NCI-H2227 treated with DMSO at 0.1 percent for 48 hours (cell line): ENCODE measurements around the gene FAM89A.
"Not testable (repeated sequence)": the region's sequence is repeated elsewhere in the genome, so short reads cannot be mapped to it uniquely, and the experiment has no call there.

ENCODE experiments used
- DNase-seq: peaks from one replicate; lab custom pipeline; 2025; lab: John Stamatoyannopoulos, UW

FAM89A gene

DNA sequence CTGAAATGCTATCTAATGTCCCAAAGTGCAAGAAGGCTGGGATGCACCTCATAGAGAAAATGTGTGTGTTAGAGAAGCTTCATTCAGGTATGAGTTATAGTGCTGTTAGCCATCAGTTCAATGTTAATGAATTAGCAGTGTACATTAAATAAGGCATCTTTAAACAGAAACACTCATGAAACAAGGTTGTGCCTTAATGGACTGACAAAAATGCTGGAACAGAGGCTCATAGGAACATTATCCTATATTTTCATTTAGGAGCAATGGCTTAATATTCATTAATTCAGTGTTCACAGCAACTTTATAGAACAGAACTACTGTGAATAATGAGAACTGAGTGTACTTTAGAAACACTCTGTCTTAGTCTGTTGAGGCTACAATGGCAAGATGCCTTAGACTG, 15.2 kb upstream of the FAM89A start:
- DNase-seq = no peak

- no peak for DNase-seq
Observed at GRCh38 chr1:231053493-231054162, 13.6 kb upstream of the FAM89A start.

DNA sequence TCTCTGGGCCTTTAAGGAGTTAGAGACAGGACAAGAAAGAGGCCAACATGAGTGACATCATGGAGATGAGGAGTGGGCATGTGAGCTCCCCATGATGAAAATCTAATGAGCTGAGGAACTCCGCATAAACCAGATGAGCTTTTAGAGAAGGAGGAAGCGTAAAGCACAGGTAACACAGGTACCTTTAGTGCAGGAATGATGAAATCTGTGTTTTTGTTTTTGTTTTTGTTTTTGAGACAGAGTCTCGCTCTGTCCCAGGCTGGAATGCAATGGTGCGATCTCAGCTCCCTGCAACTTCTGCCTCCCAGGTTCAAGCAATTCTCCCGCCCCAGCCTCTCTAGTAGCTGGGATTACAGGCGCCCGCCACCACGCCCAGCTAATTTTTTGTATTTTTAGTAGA, 12.7 kb upstream of the FAM89A start:
- DNase-seq = no peak

DNA sequence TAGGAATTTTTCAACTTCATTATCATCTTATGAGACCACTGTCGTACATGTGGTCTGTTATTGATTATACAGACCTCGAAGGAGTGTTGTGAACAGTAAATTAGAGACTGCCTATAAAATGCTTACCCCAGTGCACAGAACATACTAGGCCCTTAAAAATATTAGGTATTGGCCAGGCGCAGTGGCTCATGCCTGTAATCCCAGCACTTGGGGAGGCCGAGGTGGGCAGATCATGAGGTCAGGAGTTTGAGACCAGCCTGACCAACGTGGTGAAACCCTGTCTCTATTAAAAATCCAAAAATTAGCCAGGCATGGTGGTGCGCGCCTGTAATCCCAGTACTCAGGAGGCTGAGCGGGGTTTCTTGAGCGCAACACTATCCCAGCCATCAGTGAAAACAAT, 10.9 kb upstream of the FAM89A start:
- not testable (repeated sequence) for DNase-seq

- no peak for DNase-seq
Observed at GRCh38 chr1:231050395-231050794, 10.3 kb upstream of the FAM89A start.

DNA sequence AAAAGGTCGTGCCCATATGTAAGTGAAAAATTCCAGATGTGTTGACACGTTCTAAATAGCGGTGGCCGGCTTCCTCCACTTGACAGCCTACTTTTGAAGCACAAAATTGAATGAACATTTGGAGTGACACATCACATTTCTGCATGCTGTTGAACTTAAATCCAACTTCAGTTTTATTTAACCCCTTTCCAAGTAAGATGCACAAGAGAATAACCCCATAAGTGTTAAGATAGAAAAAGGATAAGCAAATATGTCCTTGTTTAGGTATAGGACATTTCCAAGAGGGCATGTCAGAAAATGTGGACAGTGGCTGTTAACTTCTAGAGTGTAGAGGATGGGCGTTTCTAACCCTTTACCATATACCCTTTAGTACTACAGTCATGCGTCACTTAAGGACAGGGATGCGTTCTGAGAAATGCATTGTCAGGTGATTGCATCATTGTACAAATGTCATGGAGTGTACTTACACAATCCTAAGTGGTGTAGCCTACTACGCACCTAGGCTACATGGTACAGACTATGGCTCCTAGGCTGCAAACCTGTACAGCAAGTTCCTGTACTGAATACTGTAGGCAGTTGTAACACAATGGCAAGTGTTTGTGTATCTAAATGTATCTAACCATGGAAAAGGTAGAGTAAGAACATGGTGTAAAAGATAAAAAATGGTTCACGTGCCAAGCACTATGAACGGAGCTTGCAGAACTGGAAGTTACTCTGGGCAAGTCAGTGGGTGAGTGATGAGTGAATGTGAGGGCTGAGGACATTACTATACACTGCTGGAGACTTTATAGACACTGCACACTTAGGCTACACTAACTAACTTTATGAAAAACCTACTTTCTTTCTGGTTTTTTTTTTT, 9.3 kb upstream of the FAM89A start:
- DNase-seq = no peak

DNA sequence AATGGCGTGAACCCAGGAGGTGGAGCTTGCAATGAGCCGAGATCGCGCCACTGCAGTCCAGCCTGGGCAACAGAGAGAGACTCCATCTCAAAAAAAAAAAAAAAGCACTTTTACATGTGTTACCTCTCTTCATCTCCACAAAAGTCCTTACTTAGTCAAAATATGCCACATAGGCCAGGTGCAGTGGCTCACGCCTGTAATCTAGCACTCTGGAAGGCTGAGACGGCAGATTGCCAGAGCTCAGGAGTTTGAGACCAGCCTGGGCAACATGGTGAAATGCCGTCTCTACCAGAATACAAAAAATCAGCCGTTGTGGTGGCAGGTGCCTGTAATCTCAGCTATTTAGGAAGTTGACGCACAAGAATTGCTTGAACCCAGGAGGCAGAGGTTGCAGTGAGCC, 8.4 kb upstream of the FAM89A start:
- not testable (repeated sequence) for DNase-seq

GRCh38 chr1:231047529-231047928, 7.5 kb upstream of the FAM89A start:
- DNase-seq = not testable (repeated sequence)

- no peak for DNase-seq
Observed at GRCh38 chr1:231046730-231047395, 6.8 kb upstream of the FAM89A start.

GRCh38 chr1:231045921-231046729, 6.1 kb upstream of the FAM89A start:
- not testable (repeated sequence) for DNase-seq

DNA sequence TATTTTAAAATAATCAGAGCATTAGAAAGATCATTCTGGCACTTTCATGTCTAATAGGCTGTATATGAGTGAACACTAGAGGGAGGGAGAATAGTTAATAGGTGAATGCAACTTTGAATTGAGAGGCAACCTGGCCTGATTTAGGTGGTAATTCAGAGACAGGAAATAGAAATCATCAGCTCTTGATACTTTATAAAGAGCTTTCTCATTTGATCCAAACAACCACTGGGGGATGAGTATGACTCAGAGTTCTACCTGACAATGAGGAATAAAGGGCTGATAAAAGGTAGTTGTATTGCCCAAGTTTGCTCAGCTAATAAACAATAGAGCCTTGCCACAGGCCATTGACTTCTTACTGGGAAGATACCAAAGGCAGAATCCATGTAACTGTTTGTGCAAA, 5.2 kb upstream of the FAM89A start:
- DNase-seq = no peak

DNA sequence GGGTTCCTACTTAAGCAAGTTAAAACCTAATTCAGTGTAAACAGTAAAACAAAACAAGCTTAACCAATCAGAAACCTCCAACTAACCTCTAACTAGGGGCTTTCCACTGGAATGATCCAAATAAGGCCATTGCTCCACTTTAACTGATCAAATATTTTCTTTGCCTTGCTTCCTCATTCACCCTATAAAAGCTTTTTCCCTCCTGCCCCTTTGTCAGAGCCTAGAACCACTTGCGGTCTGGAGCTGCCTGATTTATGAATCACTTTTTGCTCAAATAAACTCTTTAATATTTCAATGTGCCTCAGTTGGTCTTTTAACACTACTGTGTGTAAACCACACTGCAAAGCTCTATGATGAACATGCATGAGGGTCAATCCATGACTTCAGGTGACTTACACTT, 4.5 kb upstream of the FAM89A start:
- DNase-seq = no peak

DNA sequence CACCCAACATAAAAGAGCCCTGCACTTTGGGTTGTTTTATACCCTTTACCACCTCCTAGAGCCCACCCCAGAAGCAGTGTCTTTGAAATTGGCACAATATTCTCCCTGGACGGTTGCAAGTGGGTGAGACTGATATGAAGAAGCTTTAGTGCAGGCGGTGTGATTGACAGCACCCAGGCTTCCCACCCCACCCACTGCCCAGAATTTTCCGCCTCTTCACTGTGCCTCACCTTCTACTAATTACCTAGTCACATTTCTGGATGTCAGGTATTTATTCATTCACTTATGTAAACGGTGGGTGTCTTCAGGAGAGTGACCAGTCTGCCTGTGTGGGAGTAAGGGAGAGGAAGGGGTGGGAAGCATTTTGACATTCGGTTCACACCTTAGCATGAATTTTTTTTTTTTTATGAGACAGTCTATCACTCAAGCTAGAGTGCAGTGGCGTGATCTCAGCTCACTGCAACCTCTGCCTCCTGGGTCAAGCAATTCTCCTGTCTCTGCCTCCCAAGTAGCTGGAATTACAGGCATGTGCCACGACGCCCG, 1.7 kb upstream of the FAM89A start:
- DNase-seq = no peak

DNA sequence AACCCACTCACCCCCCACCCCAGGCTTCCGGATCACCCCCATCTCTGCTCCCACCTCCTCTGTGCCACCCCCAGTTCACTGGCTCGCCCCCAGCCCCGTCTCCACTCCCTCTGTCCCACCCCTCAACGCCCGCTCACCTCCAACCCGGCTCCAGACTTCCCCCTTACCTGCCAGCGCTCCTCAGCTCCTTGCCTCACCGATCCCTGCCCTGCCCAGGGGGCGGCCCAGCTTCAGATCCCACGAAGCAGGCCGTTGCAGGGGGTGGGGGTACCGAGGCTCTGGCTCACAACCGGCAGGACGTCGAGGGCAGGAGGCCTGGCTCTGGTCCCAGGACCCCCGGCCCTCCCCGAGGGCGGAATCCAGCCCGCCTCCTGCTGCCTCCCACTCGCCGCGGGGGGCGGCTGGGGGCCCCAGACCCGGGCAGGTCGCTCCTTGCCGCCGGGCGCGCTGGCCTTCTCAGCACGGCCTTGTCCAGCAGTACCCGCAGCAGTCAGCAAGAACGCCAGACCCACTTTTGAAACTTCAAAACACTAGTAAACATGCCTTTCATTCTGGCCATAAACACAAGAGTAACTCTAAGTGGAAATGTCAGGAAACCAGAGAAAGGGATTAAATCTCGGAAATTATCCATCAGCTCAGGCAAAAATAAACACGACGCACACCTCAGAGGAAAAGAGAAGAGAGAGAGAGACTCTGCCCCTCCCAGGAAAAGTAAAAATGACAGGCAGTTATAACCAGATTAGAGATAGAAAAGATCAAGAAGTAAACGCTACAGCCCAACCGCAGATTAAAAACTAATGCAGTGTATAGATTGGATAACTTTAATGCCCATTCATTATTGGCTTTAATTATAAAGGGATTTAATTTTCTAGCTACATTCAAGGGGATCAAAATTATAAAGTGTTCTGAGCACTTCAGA, 1.0 kb upstream of the FAM89A start:
- no peak for DNase-seq

GRCh38 chr1:231039161-231040018, 664 bp downstream of the FAM89A start:
- no peak for DNase-seq

DNA sequence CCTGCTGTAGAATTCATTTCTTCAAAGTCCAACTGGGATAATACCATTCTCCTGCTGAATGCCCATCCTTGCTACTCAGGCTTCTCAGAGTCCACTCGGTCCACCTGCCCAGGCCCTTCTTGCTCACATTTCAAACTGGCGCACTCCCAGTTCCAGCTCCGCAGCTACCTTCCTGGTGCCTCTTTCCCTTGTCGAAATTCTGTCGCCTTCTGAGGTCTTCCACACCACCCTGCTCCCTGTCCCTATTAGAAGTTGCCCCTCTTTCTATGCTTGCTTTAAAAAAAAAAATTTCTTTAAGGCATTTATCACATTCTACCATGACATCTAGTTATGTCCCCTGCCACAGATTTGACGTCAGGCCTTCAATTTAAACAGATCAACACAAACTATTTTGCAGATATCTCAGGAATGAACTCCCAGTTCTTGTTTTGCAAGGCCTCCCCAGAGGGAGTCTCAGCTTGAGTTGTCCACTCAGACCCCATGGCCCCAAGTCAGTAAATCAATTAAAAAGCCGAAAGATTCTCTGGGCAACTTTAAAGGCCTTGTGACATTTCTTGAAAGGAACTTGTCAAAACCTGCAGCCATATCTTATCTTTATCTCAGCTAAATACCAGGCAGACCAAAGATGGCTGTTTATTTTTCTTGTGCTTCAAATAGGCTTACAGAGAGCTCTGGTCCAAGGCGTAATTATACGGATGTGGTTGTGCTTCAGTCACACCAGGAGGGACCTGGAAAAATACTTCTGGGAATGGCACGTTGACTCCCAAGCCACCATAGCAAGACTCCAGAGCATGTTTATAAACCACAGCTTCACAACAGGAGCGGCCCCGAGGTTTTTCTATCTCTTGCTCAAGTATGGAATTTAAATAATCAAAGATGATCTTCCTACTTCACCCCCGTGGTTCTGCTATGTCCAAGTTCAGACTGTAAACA, 2.2 kb downstream of the FAM89A start:
- no peak for DNase-seq

GRCh38 chr1:231036416-231036815, 3.6 kb downstream of the FAM89A start:
- DNase-seq = no peak

GRCh38 chr1:231035799-231036198, 4.3 kb downstream of the FAM89A start:
- no peak for DNase-seq

DNA sequence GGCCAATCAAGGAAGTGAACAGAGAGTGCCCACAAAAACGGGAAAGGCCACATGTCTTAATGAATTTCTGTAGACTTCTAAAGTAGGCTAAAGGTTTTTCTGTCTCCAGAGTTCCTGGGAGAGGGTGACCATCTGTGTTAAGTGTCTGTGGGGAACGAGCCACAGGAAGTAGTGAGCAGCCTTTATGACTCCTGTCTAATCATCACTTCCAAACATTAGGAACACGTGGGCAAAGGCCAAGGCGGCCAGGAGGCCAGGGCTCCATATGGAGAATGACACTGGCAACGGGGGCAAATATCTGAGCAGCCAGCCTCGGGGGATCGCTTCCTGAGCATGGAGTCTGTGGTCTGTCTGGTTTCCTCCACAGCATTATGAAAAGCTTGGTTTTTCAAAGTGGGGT, 7.1 kb downstream of the FAM89A start:
- DNase-seq = no peak
